Lower leg skin (tissue), 4 donors: ENCODE data around the gene CENATAC. TPM values are rescaled to one million over a fixed set of nuclear protein-coding genes. Genes with fewer than 3 reads are reported as not detected.

Experiments
- DNase-seq, 2 donors: peaks; one replicate each; pipeline ENCODE4 v3.0.0-alpha.2; 2019; ENCODE audit warnings: low spot score in 2 of 2
- H3K4me3 ChIP-seq: fragments of 200-600 bp; sonication (generic); 2 replicates; pipeline ENCODE4 v1.5.1; 2017; ENCODE audit warnings: mild to moderate bottlenecking, low read depth; ENCODE audit not compliant: poor library complexity, severe bottlenecking
- CTCF ChIP-seq, 3 donors: fragments of 450-650 bp; IDR thresholded peaks; one replicate each; pipeline ENCODE4 v1.5.1; 2016; ENCODE audit warnings: antibody characterized with exemption in 3 of 3, mild to moderate bottlenecking in 3 of 3, moderate library complexity in 2 of 3
- POLR2A ChIP-seq, 2 donors: fragments of 450-650 bp; IDR thresholded peaks; one replicate each; pipeline ENCODE4 v1.6.1; 2016 to 2017; ENCODE audit warnings: antibody characterized with exemption in 2 of 2, mild to moderate bottlenecking in 1 of 2, moderate library complexity in 1 of 2
- WGBS, 2 donors: methylation state at CpG; one replicate each; pipeline ENCODE4 v1.1.5; 2018; 5-methylcytosine and 5-hydroxymethylcytosine counted together
- intact Hi-C: fragments of 100-400 bp; cut with DNase I; formaldehyde crosslinking; loops from one replicate; pipeline ENCODE4 v1.15.0; 2023; ENCODE audit warnings: low total_unique reads
- total RNA-seq, 4 donors: library from RNA; depleted of rRNA; stranded (reverse); fragments of >200 nt; gene quantifications; one replicate each; pipeline ENCODE4 v1.1.0, GENCODE V29; 2016

The CENATAC gene
- total RNA-seq, 4 donors from 2014 or later: 21.2 to 66.8 (median 39.9) TPM

GRCh38 chr11:119048644-119049043 lies 50.7 kb downstream of the CENATAC start:
- no peak for TF ChIP-seq CTCF (IDR thresholded peaks at IDR 0.05)
- no peak for TF ChIP-seq POLR2A (IDR thresholded peaks at IDR 0.05)
- no peak for DNase-seq
- 86 to 88% methylated on average over 9 of the region's 9 CpGs for WGBS, 2 donors
- intact Hi-C loops: loop anchor here (10.0 kb wide), 1 partner anchor 146 kb away; no protein-coding TSS in a partner anchor
- no peak overlapping the region for H3K4me3 ChIP-seq

GRCh38 chr11:119049081-119049480 lies 51.1 kb downstream of the CENATAC start:
- 91 to 97% methylated on average over 7 of the region's 7 CpGs for WGBS, 2 donors
- DNase-seq: no peak
- TF ChIP-seq POLR2A (IDR thresholded peaks at IDR 0.05) (no peak), CTCF (IDR thresholded peaks at IDR 0.05) (no peak)
- intact Hi-C loops: loop anchor here (10.0 kb wide), 1 partner anchor 146 kb away; no protein-coding TSS in a partner anchor
- no peak overlapping the region for H3K4me3 ChIP-seq

GRCh38 chr11:119051440-119052162 lies 53.7 kb downstream of the CENATAC start:
- no peak overlapping the region for H3K4me3 ChIP-seq
- 74 to 77% methylated on average over 17 of the region's 17 CpGs for WGBS, 2 donors
- intact Hi-C loops: no loop called here
- TF ChIP-seq POLR2A (IDR thresholded peaks at IDR 0.05): no peak
- no peak for TF ChIP-seq CTCF (IDR thresholded peaks at IDR 0.05)
- no peak for DNase-seq

GRCh38 chr11:119052163-119052814 lies 54.4 kb downstream of the CENATAC start:
- intact Hi-C loops: no loop called here
- H3K4me3 ChIP-seq: no peak overlapping the region
- TF ChIP-seq POLR2A (IDR thresholded peaks at IDR 0.05): no peak
- TF ChIP-seq CTCF (IDR thresholded peaks at IDR 0.05): no peak
- WGBS, 2 donors: 85 to 92% methylated on average over 23 of the region's 23 CpGs
- DNase-seq: no peak

- DNase-seq: no peak
- H3K4me3 ChIP-seq: no peak overlapping the region
- intact Hi-C loops: no loop called here
- 91 to 95% methylated on average over 9 to 10 of the region's 10 CpGs for WGBS, 2 donors
- TF ChIP-seq POLR2A (IDR thresholded peaks at IDR 0.05) (no peak), CTCF (IDR thresholded peaks at IDR 0.05) (no peak)
Measured at GRCh38 chr11:119054418-119054817, 56.5 kb downstream of the CENATAC start.
